ENCODE data around the gene URB1.

DNA sequence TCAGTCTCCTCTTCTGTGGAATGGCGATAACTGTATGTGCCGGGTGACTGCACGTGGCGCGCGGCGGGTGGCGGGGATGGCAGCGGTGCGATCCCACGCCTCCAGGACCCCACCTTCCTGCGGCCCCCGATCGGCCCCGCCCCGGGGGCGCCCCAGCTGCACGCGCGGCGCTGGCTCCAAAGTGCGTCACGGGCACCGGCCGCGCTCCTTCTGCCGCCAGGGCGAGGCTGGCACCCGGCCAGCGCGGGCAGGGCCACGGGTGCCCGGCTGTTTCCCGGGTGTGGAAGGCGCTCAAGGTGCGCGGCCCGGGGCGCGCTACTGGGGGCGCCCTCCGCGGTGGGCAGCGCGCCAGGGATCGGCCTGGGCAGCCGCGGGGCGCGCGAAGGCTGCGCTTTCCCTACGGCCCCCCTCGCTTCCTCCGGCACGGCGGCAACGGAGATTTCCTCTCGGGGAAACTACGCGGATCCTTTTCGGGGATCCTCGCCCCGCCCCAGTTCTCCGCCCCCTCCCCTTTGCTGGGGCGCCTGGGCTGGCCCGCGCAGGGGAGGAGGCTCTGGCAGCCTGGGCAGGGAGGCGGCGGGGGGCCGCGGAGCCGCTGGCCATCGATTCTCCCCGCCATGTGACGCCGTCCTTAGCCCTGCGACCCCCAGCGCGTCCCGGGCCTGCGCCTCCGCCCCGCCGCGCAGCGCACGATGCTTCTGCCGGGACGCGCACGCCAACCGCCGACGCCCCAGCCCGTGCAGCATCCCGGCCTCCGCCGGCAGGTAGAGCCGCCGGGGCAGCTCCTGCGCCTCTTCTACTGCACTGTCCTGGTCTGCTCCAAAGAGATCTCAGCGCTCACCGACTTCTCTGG is 19.6 kb upstream of the URB1 start, which contains the start of gene EVA1C:
- peak; percentile 41 to 72 for TF ChIP-seq POLR2A (IDR thresholded peaks at IDR 0.05)
- TF ChIP-seq, protein P1, sequence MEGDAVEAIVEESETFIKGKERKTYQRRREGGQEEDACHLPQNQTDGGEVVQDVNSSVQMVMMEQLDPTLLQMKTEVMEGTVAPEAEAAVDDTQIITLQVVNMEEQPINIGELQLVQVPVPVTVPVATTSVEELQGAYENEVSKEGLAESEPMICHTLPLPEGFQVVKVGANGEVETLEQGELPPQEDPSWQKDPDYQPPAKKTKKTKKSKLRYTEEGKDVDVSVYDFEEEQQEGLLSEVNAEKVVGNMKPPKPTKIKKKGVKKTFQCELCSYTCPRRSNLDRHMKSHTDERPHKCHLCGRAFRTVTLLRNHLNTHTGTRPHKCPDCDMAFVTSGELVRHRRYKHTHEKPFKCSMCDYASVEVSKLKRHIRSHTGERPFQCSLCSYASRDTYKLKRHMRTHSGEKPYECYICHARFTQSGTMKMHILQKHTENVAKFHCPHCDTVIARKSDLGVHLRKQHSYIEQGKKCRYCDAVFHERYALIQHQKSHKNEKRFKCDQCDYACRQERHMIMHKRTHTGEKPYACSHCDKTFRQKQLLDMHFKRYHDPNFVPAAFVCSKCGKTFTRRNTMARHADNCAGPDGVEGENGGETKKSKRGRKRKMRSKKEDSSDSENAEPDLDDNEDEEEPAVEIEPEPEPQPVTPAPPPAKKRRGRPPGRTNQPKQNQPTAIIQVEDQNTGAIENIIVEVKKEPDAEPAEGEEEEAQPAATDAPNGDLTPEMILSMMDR (IDR thresholded peaks at IDR 0.05 in 4 of 5, conservative IDR thresholded peaks at IDR 0.05 in 1 of 5) = peak in 4 of 5 experiments; percentile 24 to 54 (median 34)

Data from gastrocnemius medialis (tissue), 4 donors.